ENCODE measurements around the gene BCL2L1.

The BCL2L1 gene

DNA sequence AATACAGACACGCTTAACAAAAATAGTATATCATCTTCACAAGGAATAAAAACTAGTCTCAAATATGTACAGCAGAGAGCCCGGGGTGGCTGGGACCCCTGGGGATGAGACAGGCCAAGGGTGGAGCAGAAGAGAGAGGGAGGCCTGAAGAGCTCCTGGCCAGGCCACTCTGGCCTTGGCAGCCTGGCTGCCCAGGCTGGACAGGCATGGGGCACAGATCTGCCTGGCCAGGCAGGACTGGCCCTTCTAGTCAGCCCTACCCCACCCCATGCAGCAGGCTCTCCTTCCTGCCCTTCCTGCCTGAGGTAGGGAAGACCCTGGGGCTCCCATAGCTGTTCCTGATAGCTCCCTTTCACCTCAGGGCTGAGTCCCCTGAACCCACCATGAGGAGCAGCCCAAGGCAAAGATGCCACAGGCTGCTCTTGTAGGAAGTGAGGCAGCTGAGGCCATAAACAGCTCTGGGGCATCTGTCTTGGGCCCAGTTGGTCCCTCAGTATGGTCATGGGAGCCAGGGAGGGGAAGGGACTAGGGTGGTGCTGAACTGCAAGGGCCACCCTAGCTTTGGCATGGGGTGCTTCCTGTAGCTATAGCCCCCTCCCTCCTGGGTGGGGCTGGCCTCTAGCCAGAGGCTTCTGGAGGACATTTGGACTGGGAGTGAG is 57.8 kb downstream of the BCL2L1 start:
- no peak for DNase-seq (ENCODE audit: low read depth)
- no peak overlapping the region for H3K4me3 ChIP-seq (ENCODE audit: low read depth, low read length)
- TF ChIP-seq, protein P1, sequence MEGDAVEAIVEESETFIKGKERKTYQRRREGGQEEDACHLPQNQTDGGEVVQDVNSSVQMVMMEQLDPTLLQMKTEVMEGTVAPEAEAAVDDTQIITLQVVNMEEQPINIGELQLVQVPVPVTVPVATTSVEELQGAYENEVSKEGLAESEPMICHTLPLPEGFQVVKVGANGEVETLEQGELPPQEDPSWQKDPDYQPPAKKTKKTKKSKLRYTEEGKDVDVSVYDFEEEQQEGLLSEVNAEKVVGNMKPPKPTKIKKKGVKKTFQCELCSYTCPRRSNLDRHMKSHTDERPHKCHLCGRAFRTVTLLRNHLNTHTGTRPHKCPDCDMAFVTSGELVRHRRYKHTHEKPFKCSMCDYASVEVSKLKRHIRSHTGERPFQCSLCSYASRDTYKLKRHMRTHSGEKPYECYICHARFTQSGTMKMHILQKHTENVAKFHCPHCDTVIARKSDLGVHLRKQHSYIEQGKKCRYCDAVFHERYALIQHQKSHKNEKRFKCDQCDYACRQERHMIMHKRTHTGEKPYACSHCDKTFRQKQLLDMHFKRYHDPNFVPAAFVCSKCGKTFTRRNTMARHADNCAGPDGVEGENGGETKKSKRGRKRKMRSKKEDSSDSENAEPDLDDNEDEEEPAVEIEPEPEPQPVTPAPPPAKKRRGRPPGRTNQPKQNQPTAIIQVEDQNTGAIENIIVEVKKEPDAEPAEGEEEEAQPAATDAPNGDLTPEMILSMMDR (IDR thresholded peaks at IDR 0.05; ENCODE audit: low read depth, low read length, missing control alignments): no peak

DNA sequence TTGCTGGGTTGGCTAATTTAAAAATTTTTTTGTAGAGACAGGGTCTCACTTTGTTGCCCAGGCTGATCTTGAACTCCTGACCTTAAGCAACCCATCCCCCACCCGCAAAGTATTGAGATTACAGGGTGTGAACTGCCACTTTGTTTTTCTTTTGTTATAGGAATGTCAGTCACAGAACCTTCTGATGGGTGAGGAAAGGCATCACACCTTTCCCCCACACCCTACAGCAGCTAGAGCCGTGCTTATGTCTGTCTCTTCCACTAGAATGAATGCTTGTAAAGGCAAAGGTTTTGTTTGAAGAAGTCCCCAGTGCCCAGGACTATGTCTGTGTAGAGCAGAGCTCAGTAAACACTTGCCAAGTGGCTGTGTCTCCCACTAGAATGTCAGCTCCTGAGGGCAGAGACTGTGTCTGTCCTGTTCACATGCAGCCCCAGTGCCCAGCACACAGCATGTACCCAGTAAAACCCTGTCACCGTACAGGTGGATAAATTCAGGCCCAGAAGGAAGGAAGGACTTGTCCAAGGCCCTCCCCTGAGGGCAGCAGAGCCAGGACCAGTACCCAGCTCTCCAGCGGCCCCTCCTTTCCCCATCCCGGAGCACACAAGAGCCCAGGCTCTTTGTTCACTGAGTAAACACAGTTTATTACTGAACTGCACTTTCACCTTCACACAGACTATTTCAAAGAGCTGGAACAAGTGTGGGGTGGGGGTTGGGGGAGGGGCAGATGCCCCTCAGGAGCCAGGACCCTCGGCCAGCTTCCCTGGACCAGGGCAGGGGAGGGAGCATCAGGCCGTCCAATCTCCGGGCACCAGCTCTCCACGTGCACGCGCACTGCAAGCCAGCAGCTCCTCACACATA is 58.6 kb downstream of the BCL2L1 start:
- no peak overlapping the region for H3K4me3 ChIP-seq (ENCODE audit: low read depth, low read length)
- TF ChIP-seq, protein P1 (IDR thresholded peaks at IDR 0.05; ENCODE audit: low read depth, low read length, missing control alignments): no peak
- no peak for DNase-seq (ENCODE audit: low read depth)

GRCh38 chr20:31663524-31663837 is 59.2 kb downstream of the BCL2L1 start:
- no peak for DNase-seq (ENCODE audit: low read depth)
- TF ChIP-seq, protein P1 (IDR thresholded peaks at IDR 0.05; ENCODE audit: low read depth, low read length, missing control alignments): no peak
- H3K4me3 ChIP-seq (ENCODE audit: low read depth, low read length): no peak overlapping the region

DNA sequence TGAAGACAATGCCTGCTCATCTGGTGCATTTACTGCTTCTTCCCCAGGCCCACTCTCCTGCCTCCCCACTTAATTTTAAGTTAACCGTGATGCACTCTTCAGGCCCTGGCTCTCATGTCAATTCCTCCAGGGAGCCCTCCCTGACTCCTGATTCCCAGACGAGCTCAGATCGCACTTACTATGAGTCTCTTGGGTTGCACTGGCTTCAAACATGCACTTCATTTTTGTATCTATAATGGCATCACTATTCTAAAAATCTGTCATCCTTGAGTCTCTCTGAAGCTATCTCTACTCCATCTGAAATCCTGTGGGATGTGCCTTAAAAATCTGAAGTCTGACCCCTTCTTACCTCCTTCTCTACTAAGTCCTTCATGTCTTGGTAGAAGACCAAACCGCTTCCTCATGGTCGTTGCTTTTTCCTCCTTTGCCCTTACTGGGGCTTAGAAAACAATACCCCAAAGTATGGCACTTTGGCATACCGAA is 60.3 kb downstream of the BCL2L1 start:
- no peak for DNase-seq (ENCODE audit: low read depth)
- H3K4me3 ChIP-seq (ENCODE audit: low read depth, low read length): no peak overlapping the region
- TF ChIP-seq, protein P1 (IDR thresholded peaks at IDR 0.05; ENCODE audit: low read depth, low read length, missing control alignments): no peak

DNA sequence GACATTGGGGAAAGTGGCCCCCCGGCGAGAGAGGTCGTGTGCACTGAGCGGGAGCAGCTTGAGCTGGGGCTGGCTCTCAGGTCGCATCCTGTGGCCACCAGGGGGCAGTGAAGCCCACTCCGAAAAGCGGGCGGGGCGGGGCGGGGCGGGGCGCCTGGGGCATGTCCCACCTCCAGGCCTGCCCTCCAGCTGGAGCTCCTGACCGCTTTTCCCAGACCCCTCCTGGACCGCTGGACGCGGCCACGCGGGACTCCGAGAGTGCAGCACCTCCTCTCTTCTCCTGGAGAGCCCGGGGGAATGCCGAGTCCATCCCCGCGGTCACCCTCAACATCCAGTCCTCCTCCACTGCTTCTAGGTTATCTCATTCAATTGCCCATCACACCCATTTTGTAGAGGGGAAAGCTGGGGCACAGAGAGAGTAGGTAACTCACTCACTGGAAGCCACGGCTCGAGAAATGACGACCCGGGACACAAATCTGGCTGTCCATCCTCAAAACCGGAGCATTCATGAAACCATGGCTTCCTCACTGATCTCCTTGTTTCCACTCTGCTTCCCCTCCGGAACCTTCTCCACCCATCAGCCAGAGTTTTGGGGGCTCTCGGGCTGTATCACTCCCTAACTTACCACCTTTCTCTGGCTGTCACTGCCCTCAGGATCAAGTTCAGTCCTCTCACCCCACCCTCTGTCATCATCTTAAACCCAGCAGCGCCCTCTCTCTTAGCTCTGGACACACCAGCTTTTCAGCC is 60.9 kb downstream of the BCL2L1 start:
- TF ChIP-seq, protein P1 (IDR thresholded peaks at IDR 0.05; ENCODE audit: low read depth, low read length, missing control alignments): peak; percentile 69
- peak overlapping the region; percentile 51 for H3K4me3 ChIP-seq (ENCODE audit: low read depth, low read length)
- DNase-seq (ENCODE audit: low read depth): no peak

DNA sequence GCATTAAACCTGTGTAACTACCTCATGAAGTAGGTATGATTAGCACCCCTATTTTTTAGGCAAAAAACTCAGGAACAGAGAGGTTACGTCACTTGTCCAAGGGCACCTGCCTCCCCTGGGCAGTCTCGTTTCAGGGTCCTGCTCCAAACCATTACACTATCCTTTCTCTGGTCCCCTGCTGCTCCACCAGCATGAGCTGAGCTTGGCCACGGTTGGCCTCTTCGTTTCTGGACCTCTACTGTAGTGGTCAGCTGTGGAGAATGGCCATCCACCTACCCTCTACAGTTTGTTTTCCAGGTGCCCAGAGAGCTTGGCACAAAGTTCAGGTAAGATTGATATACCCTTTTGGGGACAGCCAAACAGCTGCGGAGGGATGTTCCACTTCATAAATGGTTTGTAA is 68.1 kb downstream of the BCL2L1 start:
- H3K4me3 ChIP-seq (ENCODE audit: low read depth, low read length): no peak overlapping the region
- no peak for DNase-seq (ENCODE audit: low read depth)
- TF ChIP-seq, protein P1 (IDR thresholded peaks at IDR 0.05; ENCODE audit: low read depth, low read length, missing control alignments): no peak

Measured in GM12864 (cell line).